AG09309 (cell line): ENCODE results near the gene TOX2.

Experiments used
- DNase-seq: peaks from one replicate; pipeline ENCODE4 v3.0.0-alpha.2; 2010; ENCODE audit warnings: low read depth
- H3K4me3 ChIP-seq: 2 replicates; pipeline ENCODE4 v1.5.1; 2011; ENCODE audit warnings: mild to moderate bottlenecking, low read depth, low read length, moderate library complexity; ENCODE audit not compliant: control insufficient read depth
- CTCF ChIP-seq: IDR thresholded peaks from 2 replicates; pipeline ENCODE4 v1.5.1; 2011; ENCODE audit warnings: mild to moderate bottlenecking, low read depth, low read length, inconsistent platforms; ENCODE audit not compliant: insufficient read depth, control insufficient read depth; ENCODE audit errors: missing control alignments

TOX2 gene

GRCh38 chr20:43921227-43921780 lies 6.7 kb downstream of the TOX2 start:
- TF ChIP-seq CTCF = no peak
- H3K4me3 ChIP-seq = no peak overlapping the region
- no peak for DNase-seq

GRCh38 chr20:43922614-43923013 lies 8.0 kb downstream of the TOX2 start:
- no peak for DNase-seq
- TF ChIP-seq CTCF = no peak
- H3K4me3 ChIP-seq = no peak overlapping the region

GRCh38 chr20:43923322-43923721 lies 8.7 kb downstream of the TOX2 start:
- no peak overlapping the region for H3K4me3 ChIP-seq
- no peak for TF ChIP-seq CTCF
- no peak for DNase-seq

GRCh38 chr20:43923917-43924316 lies 9.3 kb downstream of the TOX2 start:
- no peak for TF ChIP-seq CTCF
- no peak overlapping the region for H3K4me3 ChIP-seq
- DNase-seq = no peak

- no peak overlapping the region for H3K4me3 ChIP-seq
- DNase-seq = no peak
- TF ChIP-seq CTCF = no peak
Observed at GRCh38 chr20:43925215-43925614, 10.6 kb downstream of the TOX2 start.

GRCh38 chr20:43925801-43926200 lies 11.1 kb downstream of the TOX2 start:
- no peak for DNase-seq
- TF ChIP-seq CTCF = no peak

More at GRCh38 chr20:43925801-43926200, 11.1 kb downstream of the TOX2 start:
- no peak overlapping the region for H3K4me3 ChIP-seq
